ENCODE data around the gene NCMAP.
"Not testable (repeated sequence)": the region's sequence is repeated elsewhere in the genome, so short reads cannot be mapped to it uniquely, and the experiment has no call there.

The NCMAP gene

DNA sequence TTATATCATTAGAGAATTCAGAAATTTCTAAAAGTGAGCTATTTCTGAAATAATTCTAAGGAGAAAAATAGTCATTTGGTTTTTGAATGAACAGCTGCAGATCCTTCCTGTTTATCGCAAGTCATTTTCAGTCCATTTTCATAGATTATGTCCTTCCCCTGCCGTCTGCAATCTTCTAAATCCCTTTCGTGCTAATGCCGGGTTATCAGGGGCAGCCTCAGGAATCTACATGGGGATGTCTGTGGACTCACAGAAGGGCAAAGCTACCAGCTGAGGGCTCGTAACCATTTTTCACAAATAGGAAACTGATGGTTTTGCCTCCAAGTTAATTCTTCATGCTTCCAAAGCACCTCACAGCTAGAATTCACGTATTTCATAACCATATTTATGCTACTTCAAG is 30.3 kb upstream of the NCMAP start:
- Histone ChIP-seq H3K36me3 (ENCODE audit: control insufficient read depth, insufficient read depth, low read length) (no peaks in the 10 kb centered on the region), H3K4me1 (ENCODE audit: control insufficient read depth, insufficient read depth, low read length) (no peaks in the 10 kb centered on the region), H3K27ac (ENCODE audit: insufficient read depth, low read depth, low read length, poor library complexity, severe bottlenecking) (no peak overlapping the region), H3K27me3 (ENCODE audit: control insufficient read depth, insufficient read depth, low read length, poor library complexity, severe bottlenecking) (no peaks in the 10 kb centered on the region), H3K9me3 (ENCODE audit: control insufficient read depth, low read length) (no peaks in the 10 kb centered on the region), H3K4me3 (ENCODE audit: insufficient read depth, low read depth, low read length) (no peak overlapping the region)
- 94 to 98% methylated on average over 5 to 6 of the region's 6 CpGs for WGBS, 2 experiments

DNA sequence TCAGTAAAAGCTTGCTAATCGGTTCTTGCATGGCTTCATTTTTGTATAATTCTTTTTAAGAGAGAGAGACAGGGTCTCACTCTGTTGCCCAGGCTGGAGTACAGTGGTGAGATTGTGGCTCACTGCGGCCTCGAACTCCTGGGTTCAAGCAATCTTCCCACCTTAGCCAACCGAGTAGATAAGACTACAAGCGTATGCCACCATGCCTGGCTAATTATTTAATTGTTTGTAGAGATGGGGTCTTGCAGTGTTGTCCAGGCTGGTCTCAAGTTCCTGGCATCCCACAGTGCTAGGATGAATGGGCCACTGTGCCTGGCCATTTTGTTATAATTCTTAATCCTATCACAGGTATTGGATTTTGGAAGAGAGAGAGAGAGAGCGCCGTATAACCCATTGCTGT is 29.8 kb upstream of the NCMAP start:
- WGBS, 2 experiments, result 79 to 83% methylated on average over 7 of the region's 7 CpGs
- no peaks in the 10 kb centered on the region for H3K9me3 ChIP-seq (ENCODE audit: control insufficient read depth, low read length)
- H3K27ac ChIP-seq (ENCODE audit: insufficient read depth, low read depth, low read length, poor library complexity, severe bottlenecking), result no peak overlapping the region
- no peaks in the 10 kb centered on the region for H3K36me3 ChIP-seq (ENCODE audit: control insufficient read depth, insufficient read depth, low read length)
- H3K4me1 ChIP-seq (ENCODE audit: control insufficient read depth, insufficient read depth, low read length), result no peaks in the 10 kb centered on the region
- no peak overlapping the region for H3K4me3 ChIP-seq (ENCODE audit: insufficient read depth, low read depth, low read length)
- no peaks in the 10 kb centered on the region for H3K27me3 ChIP-seq (ENCODE audit: control insufficient read depth, insufficient read depth, low read length, poor library complexity, severe bottlenecking)

DNA sequence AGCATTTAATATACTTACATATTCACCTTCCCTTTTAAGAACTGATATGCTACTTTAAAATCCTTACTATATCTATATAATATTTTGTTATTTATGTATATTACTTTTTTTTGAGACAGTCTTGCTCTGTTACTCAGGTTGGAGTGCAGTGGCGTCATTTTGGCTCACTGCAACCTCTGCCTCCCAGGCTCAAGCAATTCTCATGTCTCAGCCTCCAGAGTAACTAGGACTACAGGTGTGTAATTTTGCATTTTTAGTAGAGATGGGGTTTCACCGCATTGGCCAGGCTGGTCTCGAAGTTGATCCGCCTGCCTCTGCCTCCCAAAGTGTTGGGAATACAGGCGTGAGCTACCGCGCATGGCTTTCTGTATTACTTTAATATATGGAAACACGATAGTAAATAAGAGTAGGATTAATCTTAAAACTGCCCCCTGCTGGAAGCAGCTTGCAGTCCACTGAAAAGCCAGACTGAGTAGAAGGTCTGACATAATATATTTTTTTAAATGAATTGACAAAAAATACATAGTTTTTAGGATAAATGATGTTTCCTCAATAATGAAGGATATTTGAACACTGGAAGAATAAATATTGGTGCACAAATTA is 28.8 kb upstream of the NCMAP start:
- 85 to 92% methylated on average over 8 of the region's 8 CpGs for WGBS, 2 experiments
- Histone ChIP-seq H3K27ac (ENCODE audit: insufficient read depth, low read depth, low read length, poor library complexity, severe bottlenecking) (no peak overlapping the region), H3K4me3 (ENCODE audit: insufficient read depth, low read depth, low read length) (no peak overlapping the region), H3K36me3 (ENCODE audit: control insufficient read depth, insufficient read depth, low read length) (no peaks in the 10 kb centered on the region), H3K27me3 (ENCODE audit: control insufficient read depth, insufficient read depth, low read length, poor library complexity, severe bottlenecking) (no peaks in the 10 kb centered on the region), H3K4me1 (ENCODE audit: control insufficient read depth, insufficient read depth, low read length) (no peaks in the 10 kb centered on the region), H3K9me3 (ENCODE audit: control insufficient read depth, low read length) (no peaks in the 10 kb centered on the region)

DNA sequence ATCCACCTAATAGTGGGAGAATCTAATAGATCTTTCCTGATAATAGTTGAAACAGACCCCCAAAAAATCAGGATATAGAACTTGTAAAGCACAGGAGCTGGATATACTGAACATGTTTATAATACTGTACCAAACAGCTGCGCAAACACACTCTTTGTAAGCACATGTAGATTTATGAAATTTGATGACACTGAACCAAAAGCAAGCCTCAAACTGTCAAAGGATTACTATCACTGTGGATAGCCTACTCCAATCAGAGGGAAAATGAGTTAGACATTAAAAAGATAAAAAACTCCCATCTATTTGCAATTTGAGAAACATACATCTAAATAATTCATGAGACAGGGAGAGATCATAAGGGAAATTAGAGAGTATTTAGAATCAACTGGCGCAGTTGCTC is 27.1 kb upstream of the NCMAP start:
- no peaks in the 10 kb centered on the region for H3K36me3 ChIP-seq (ENCODE audit: control insufficient read depth, insufficient read depth, low read length)
- 87 to 99% methylated on average over 2 of the region's 2 CpGs for WGBS, 2 experiments
- H3K9me3 ChIP-seq (ENCODE audit: control insufficient read depth, low read length), result no peaks in the 10 kb centered on the region
- H3K4me1 ChIP-seq (ENCODE audit: control insufficient read depth, insufficient read depth, low read length), result no peaks in the 10 kb centered on the region
- no peaks in the 10 kb centered on the region for H3K27me3 ChIP-seq (ENCODE audit: control insufficient read depth, insufficient read depth, low read length, poor library complexity, severe bottlenecking)
- no peak overlapping the region for H3K27ac ChIP-seq (ENCODE audit: insufficient read depth, low read depth, low read length, poor library complexity, severe bottlenecking)
- no peak overlapping the region for H3K4me3 ChIP-seq (ENCODE audit: insufficient read depth, low read depth, low read length)

DNA sequence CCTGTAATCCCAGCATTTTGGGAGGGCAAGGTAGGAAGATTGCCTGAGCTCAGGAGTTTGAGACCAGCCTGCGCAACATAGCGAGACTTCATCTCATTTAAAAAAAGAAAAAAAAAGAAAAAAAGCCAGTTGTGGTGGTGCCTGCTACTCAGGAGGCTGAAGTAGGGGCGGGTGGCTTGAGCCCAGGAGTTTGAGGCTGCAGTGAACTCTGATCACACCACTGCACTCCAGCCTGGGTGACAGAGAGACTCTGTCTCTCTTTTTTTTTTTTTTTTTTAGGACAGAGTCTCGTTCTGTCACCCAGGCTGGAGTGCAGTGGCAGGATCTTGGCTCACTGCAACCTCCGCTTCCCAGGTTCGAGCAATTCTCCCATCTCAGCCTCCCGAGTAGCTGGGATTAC is 26.6 kb upstream of the NCMAP start:
- not testable (repeated sequence) for H3K36me3 ChIP-seq (ENCODE audit: control insufficient read depth, insufficient read depth, low read length); H3K4me1 ChIP-seq (ENCODE audit: control insufficient read depth, insufficient read depth, low read length); H3K9me3 ChIP-seq (ENCODE audit: control insufficient read depth, low read length); H3K27me3 ChIP-seq (ENCODE audit: control insufficient read depth, insufficient read depth, low read length, poor library complexity, severe bottlenecking); H3K27ac ChIP-seq (ENCODE audit: insufficient read depth, low read depth, low read length, poor library complexity, severe bottlenecking); H3K4me3 ChIP-seq (ENCODE audit: insufficient read depth, low read depth, low read length)
- WGBS, 2 experiments, result 94 to 96% methylated on average over 7 of the region's 7 CpGs

DNA sequence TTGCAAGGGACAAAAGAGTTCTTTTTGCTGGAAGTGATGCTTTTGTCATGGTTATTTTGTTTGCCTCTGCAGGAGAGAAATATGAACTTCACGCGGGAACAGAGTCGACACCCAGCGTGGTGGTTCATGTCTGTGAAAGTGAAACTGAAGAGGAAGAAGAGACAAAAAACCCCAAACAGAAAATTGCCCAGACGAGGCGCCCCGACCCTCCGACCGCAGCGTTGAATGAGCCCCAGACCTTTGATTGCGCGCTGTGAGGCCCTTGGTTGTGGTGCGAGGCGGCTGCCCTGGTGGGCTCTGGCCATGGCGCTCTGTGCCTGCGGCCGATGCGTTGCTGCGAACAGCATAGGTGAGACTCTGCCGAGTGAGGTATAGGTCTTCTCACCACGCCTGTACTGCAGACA is 20.9 kb upstream of the NCMAP start:
- H3K4me1 ChIP-seq (ENCODE audit: control insufficient read depth, insufficient read depth, low read length), result no peaks in the 10 kb centered on the region
- no peaks in the 10 kb centered on the region for H3K36me3 ChIP-seq (ENCODE audit: control insufficient read depth, insufficient read depth, low read length)
- no peak overlapping the region for H3K27ac ChIP-seq (ENCODE audit: insufficient read depth, low read depth, low read length, poor library complexity, severe bottlenecking)
- WGBS, 2 experiments, result 79% methylated on average over 21 of the region's 21 CpGs
- H3K27me3 ChIP-seq (ENCODE audit: control insufficient read depth, insufficient read depth, low read length, poor library complexity, severe bottlenecking), result no peaks in the 10 kb centered on the region
- no peak overlapping the region for H3K4me3 ChIP-seq (ENCODE audit: insufficient read depth, low read depth, low read length)
- H3K9me3 ChIP-seq (ENCODE audit: control insufficient read depth, low read length), result no peaks in the 10 kb centered on the region

DNA sequence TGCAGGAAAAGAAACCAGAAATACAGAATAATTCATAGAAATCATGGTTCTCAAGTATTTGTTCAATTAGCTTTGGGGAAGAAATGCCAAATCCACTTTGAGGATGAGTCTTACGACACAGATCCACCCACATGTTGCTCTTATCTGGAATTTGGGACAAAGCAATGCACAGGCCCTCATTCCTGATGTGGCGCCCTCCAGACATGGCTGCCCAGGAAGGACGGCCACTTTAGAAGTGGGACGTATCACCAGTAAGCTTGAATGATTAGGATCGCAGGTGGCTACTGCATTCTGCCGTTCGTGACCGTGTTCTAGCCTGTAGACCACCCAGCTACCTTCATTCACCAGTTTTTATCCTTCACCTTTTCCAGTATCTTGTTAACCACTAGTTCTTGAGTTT is 20.1 kb upstream of the NCMAP start:
- WGBS, 2 experiments, result 93 to 95% methylated on average over 8 of the region's 8 CpGs
- Histone ChIP-seq H3K4me3 (ENCODE audit: insufficient read depth, low read depth, low read length) (no peak overlapping the region), H3K27ac (ENCODE audit: insufficient read depth, low read depth, low read length, poor library complexity, severe bottlenecking) (no peak overlapping the region), H3K4me1 (ENCODE audit: control insufficient read depth, insufficient read depth, low read length) (no peaks in the 10 kb centered on the region), H3K27me3 (ENCODE audit: control insufficient read depth, insufficient read depth, low read length, poor library complexity, severe bottlenecking) (no peaks in the 10 kb centered on the region), H3K9me3 (ENCODE audit: control insufficient read depth, low read length) (no peaks in the 10 kb centered on the region), H3K36me3 (ENCODE audit: control insufficient read depth, insufficient read depth, low read length) (no peaks in the 10 kb centered on the region)

DNA sequence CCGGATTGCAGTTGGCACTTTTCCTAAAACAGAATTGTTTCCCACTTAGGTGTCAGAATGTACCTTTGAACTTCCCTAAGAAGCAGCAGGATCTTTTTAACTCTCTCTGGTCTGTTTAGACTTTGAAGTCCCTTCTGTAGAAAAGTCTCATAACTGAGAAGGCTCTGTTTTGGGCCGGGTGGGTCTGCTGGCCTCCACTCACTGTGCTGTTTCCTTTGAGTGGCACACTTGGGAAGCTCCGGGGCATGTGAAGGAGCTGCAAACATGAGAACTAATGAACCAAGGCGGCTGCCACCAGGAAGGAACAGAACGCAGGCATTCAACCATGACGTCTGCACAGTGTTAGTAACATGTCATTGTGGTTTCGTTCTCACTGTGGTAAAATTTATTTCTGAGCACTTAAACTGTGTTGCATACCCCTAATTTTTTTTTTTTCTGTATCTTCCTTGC is 19.5 kb upstream of the NCMAP start:
- Histone ChIP-seq H3K4me3 (ENCODE audit: insufficient read depth, low read depth, low read length) (no peak overlapping the region), H3K27me3 (ENCODE audit: control insufficient read depth, insufficient read depth, low read length, poor library complexity, severe bottlenecking) (no peaks in the 10 kb centered on the region), H3K27ac (ENCODE audit: insufficient read depth, low read depth, low read length, poor library complexity, severe bottlenecking) (no peak overlapping the region), H3K36me3 (ENCODE audit: control insufficient read depth, insufficient read depth, low read length) (no peaks in the 10 kb centered on the region), H3K9me3 (ENCODE audit: control insufficient read depth, low read length) (no peaks in the 10 kb centered on the region), H3K4me1 (ENCODE audit: control insufficient read depth, insufficient read depth, low read length) (no peaks in the 10 kb centered on the region)
- 89 to 90% methylated on average over 7 of the region's 7 CpGs for WGBS, 2 experiments

DNA sequence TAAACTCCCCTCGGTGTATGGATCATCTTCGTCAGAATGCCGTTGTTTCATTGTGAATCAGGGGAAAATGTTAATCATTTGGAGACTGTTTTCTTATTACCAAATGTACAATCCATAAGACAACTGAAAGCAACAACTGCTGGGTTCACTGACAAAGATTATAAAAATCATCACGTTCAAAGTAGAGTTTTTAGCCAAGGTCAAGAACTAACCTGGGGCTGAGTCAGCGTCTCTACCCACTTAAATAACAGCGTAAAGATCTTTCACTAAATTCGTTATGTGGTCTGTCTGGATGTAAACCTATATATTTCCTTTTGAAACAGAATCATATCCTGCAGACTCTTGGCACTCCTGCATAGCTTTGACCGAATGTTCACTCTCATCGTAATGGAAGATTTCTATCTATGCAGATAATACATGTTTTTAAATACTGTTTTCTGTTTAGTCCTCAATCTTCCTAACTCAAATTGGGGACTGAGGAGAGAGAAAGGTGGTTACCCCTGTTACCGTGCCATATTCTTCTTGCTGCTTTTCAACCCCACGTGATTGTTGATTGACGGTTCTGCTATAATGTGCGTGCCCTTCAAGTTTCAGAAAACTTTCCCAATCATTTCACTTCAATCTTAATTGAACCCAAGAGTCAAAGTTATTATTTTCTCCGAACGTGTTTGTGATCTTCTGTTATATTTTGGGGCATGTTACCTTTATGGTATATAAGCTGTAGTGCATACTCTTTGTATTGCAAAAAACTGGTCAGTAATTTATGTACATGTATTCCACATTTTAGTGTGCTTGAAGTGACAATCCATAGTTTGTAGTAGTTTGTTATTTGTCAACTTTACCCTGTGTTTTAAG is 15.6 kb upstream of the NCMAP start:
- WGBS, 2 experiments, result 93 to 95% methylated on average over 15 of the region's 15 CpGs
- Histone ChIP-seq H3K36me3 (ENCODE audit: control insufficient read depth, insufficient read depth, low read length) (no peaks in the 10 kb centered on the region), H3K27me3 (ENCODE audit: control insufficient read depth, insufficient read depth, low read length, poor library complexity, severe bottlenecking) (no peaks in the 10 kb centered on the region), H3K27ac (ENCODE audit: insufficient read depth, low read depth, low read length, poor library complexity, severe bottlenecking) (no peak overlapping the region), H3K4me3 (ENCODE audit: insufficient read depth, low read depth, low read length) (no peak overlapping the region), H3K4me1 (ENCODE audit: control insufficient read depth, insufficient read depth, low read length) (no peaks in the 10 kb centered on the region), H3K9me3 (ENCODE audit: control insufficient read depth, low read length) (no peaks in the 10 kb centered on the region)

DNA sequence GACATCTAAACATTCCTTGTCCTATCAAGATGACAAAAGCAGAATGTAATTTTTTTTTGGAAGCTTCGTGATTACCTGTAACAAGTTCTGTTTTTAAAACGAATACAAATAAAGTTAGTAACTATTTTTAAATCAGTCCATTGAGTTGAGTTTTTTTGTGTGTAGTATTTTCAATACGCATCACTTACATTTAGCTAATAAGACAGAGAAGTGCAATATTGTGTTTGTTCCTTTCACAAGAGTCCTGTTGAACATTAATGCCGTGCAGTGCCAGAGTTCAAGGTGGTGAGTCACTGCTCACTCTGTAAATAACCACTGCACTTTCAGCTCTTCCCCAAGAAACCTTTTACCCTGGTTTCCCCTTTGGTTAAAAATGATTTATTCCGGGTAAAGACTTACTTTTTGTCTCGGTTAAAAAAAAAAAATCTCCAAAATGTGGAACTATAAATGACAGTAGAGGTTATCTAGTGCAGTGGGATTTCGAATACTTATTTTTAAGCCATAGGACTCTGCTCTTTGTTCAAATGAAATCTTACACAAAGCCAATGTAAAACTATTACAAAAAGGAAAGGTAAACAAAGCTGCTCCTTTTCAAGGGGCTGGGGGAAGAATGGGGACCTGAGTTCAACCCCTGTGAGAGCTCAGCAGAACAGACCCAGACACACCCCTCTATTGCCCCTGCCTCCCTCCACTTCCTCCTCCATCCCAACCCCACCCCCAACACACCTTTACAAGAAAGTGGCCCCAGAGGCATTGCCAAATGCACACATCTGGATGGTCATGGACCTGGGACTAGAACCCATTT is 14.8 kb upstream of the NCMAP start:
- WGBS, 2 experiments, result 68 to 74% methylated on average over 4 to 6 of the region's 7 CpGs
- no peak overlapping the region for H3K27ac ChIP-seq (ENCODE audit: insufficient read depth, low read depth, low read length, poor library complexity, severe bottlenecking)
- no peaks in the 10 kb centered on the region for H3K4me1 ChIP-seq (ENCODE audit: control insufficient read depth, insufficient read depth, low read length)
- H3K27me3 ChIP-seq (ENCODE audit: control insufficient read depth, insufficient read depth, low read length, poor library complexity, severe bottlenecking), result no peaks in the 10 kb centered on the region
- H3K36me3 ChIP-seq (ENCODE audit: control insufficient read depth, insufficient read depth, low read length), result no peaks in the 10 kb centered on the region
- no peak overlapping the region for H3K4me3 ChIP-seq (ENCODE audit: insufficient read depth, low read depth, low read length)
- H3K9me3 ChIP-seq (ENCODE audit: control insufficient read depth, low read length), result no peaks in the 10 kb centered on the region
